T-helper 1 cell treated with Interleukin-12 subunit alpha and Interleukin-12 subunit beta and Interleukin-4 antibody, amounts not matched to agents 30 μg/mL and 1 μg/mL, for 36 hours (primary cell): ENCODE data around the gene SLIT3.

Experiments
- H3K27ac Mint-ChIP-seq: one replicate; pipeline ENCODE4 v1.8.0; 2021; ENCODE audit warnings: mild to moderate bottlenecking, mixed read lengths
- H3K27me3 Mint-ChIP-seq: one replicate; pipeline ENCODE4 v1.8.0; 2021; ENCODE audit warnings: low read depth, mixed read lengths
- H3K36me3 Mint-ChIP-seq: one replicate; pipeline ENCODE4 v1.8.0; 2021; ENCODE audit warnings: low read depth, mixed read lengths
- H3K4me1 Mint-ChIP-seq: one replicate; pipeline ENCODE4 v1.8.0; 2021; ENCODE audit warnings: low read depth, mixed read lengths
- H3K4me3 Mint-ChIP-seq: one replicate; pipeline ENCODE4 v1.8.0; 2021; ENCODE audit warnings: mild to moderate bottlenecking, moderate library complexity, mixed read lengths
- H3K9me3 Mint-ChIP-seq: one replicate; pipeline ENCODE4 v1.8.0; 2021; ENCODE audit warnings: mixed read lengths

The SLIT3 gene

GRCh38 chr5:168887931-168888330 is 413.0 kb downstream of the SLIT3 start:
- Mint-ChIP-seq H3K4me3 (no peak overlapping the region), H3K27me3 (peaks cover 3% of the 10 kb centered on the region), H3K4me1 (no peaks in the 10 kb centered on the region), H3K27ac (no peak overlapping the region), H3K36me3 (no peaks in the 10 kb centered on the region), H3K9me3 (no peaks in the 10 kb centered on the region)

- Mint-ChIP-seq H3K9me3 (no peaks in the 10 kb centered on the region), H3K4me1 (no peaks in the 10 kb centered on the region), H3K4me3 (no peak overlapping the region), H3K36me3 (no peaks in the 10 kb centered on the region), H3K27me3 (peaks cover 3% of the 10 kb centered on the region), H3K27ac (no peak overlapping the region)
These were observed 414.8 kb downstream of the SLIT3 start for GRCh38 chr5:168886157-168886556.

- Mint-ChIP-seq H3K27ac (no peak overlapping the region), H3K36me3 (no peaks in the 10 kb centered on the region), H3K4me3 (no peak overlapping the region), H3K4me1 (no peaks in the 10 kb centered on the region), H3K27me3 (no peaks in the 10 kb centered on the region), H3K9me3 (no peaks in the 10 kb centered on the region)
These were observed 415.4 kb downstream of the SLIT3 start for GRCh38 chr5:168885324-168886120.

- no peak overlapping the region for H3K4me3 Mint-ChIP-seq
- H3K27me3 Mint-ChIP-seq: no peaks in the 10 kb centered on the region
- no peak overlapping the region for H3K27ac Mint-ChIP-seq
- no peaks in the 10 kb centered on the region for H3K9me3 Mint-ChIP-seq
- no peaks in the 10 kb centered on the region for H3K36me3 Mint-ChIP-seq
- no peaks in the 10 kb centered on the region for H3K4me1 Mint-ChIP-seq
These were observed 416.9 kb downstream of the SLIT3 start for GRCh38 chr5:168883991-168884390.

- H3K27ac Mint-ChIP-seq: no peak overlapping the region
- H3K4me3 Mint-ChIP-seq: no peak overlapping the region
- H3K9me3 Mint-ChIP-seq: no peaks in the 10 kb centered on the region
- no peaks in the 10 kb centered on the region for H3K27me3 Mint-ChIP-seq
- no peaks in the 10 kb centered on the region for H3K4me1 Mint-ChIP-seq
- H3K36me3 Mint-ChIP-seq: no peaks in the 10 kb centered on the region
These were observed 417.6 kb downstream of the SLIT3 start for GRCh38 chr5:168883281-168883741.

- no peaks in the 10 kb centered on the region for H3K36me3 Mint-ChIP-seq
These were observed 418.7 kb downstream of the SLIT3 start for GRCh38 chr5:168882283-168882682.

GRCh38 chr5:168881427-168882149 is 419.4 kb downstream of the SLIT3 start:
- Mint-ChIP-seq H3K9me3 (no peaks in the 10 kb centered on the region), H3K27ac (no peak overlapping the region), H3K4me1 (no peaks in the 10 kb centered on the region), H3K27me3 (peaks cover 3% of the 10 kb centered on the region), H3K36me3 (no peaks in the 10 kb centered on the region), H3K4me3 (no peak overlapping the region)

More at GRCh38 chr5:168882283-168882682, 418.7 kb downstream of the SLIT3 start:
- Mint-ChIP-seq H3K27me3 (peaks cover 3% of the 10 kb centered on the region), H3K27ac (no peak overlapping the region), H3K4me3 (no peak overlapping the region), H3K4me1 (no peaks in the 10 kb centered on the region), H3K9me3 (no peaks in the 10 kb centered on the region)

- peaks cover 3% of the 10 kb centered on the region for H3K27me3 Mint-ChIP-seq
- H3K4me3 Mint-ChIP-seq: no peak overlapping the region
- H3K27ac Mint-ChIP-seq: no peak overlapping the region
- H3K4me1 Mint-ChIP-seq: no peaks in the 10 kb centered on the region
- H3K9me3 Mint-ChIP-seq: no peaks in the 10 kb centered on the region
- no peaks in the 10 kb centered on the region for H3K36me3 Mint-ChIP-seq
These were observed 421.0 kb downstream of the SLIT3 start for GRCh38 chr5:168879929-168880328.

- Mint-ChIP-seq H3K4me1 (no peaks in the 10 kb centered on the region), H3K9me3 (no peaks in the 10 kb centered on the region), H3K27ac (no peak overlapping the region), H3K36me3 (no peaks in the 10 kb centered on the region), H3K27me3 (peaks cover 3% of the 10 kb centered on the region), H3K4me3 (no peak overlapping the region)
These were observed 421.6 kb downstream of the SLIT3 start for GRCh38 chr5:168879331-168879730.

- Mint-ChIP-seq H3K9me3 (no peaks in the 10 kb centered on the region), H3K36me3 (no peaks in the 10 kb centered on the region), H3K4me1 (no peaks in the 10 kb centered on the region), H3K27ac (no peak overlapping the region), H3K4me3 (no peak overlapping the region), H3K27me3 (peaks cover 3% of the 10 kb centered on the region)
These were observed 422.7 kb downstream of the SLIT3 start for GRCh38 chr5:168878135-168878745.

GRCh38 chr5:168877132-168877892 is 423.6 kb downstream of the SLIT3 start:
- H3K9me3 Mint-ChIP-seq: no peaks in the 10 kb centered on the region
- no peaks in the 10 kb centered on the region for H3K4me1 Mint-ChIP-seq

GRCh38 chr5:168876419-168876818 is 424.5 kb downstream of the SLIT3 start:
- H3K4me3 Mint-ChIP-seq: no peak overlapping the region
- no peaks in the 10 kb centered on the region for H3K4me1 Mint-ChIP-seq
- no peaks in the 10 kb centered on the region for H3K36me3 Mint-ChIP-seq
- no peak overlapping the region for H3K27ac Mint-ChIP-seq
- H3K27me3 Mint-ChIP-seq: peaks cover 3% of the 10 kb centered on the region
- no peaks in the 10 kb centered on the region for H3K9me3 Mint-ChIP-seq

More at GRCh38 chr5:168877132-168877892, 423.6 kb downstream of the SLIT3 start:
- Mint-ChIP-seq H3K4me3 (no peak overlapping the region), H3K27ac (no peak overlapping the region), H3K36me3 (no peaks in the 10 kb centered on the region), H3K27me3 (peaks cover 3% of the 10 kb centered on the region)

GRCh38 chr5:168875832-168876231 is 425.1 kb downstream of the SLIT3 start:
- Mint-ChIP-seq H3K27ac (no peak overlapping the region), H3K27me3 (peaks cover 3% of the 10 kb centered on the region)

GRCh38 chr5:168874713-168875380 is 426.1 kb downstream of the SLIT3 start:
- no peaks in the 10 kb centered on the region for H3K4me1 Mint-ChIP-seq
- no peak overlapping the region for H3K4me3 Mint-ChIP-seq
- no peaks in the 10 kb centered on the region for H3K9me3 Mint-ChIP-seq
- no peaks in the 10 kb centered on the region for H3K36me3 Mint-ChIP-seq
- no peak overlapping the region for H3K27ac Mint-ChIP-seq
- H3K27me3 Mint-ChIP-seq: peaks cover 3% of the 10 kb centered on the region

More at GRCh38 chr5:168875832-168876231, 425.1 kb downstream of the SLIT3 start:
- Mint-ChIP-seq H3K4me3 (no peak overlapping the region), H3K4me1 (no peaks in the 10 kb centered on the region), H3K36me3 (no peaks in the 10 kb centered on the region), H3K9me3 (no peaks in the 10 kb centered on the region)
